Thymus (tissue), 11 donors: ENCODE data around the gene NXPH1. TPM values are rescaled to one million over a fixed set of nuclear protein-coding genes. Genes with fewer than 3 reads are reported as not detected.

ENCODE experiments used
- DNase-seq, 9 donors: peaks; one replicate each; pipeline ENCODE4 v3.0.0-alpha.2; 2013; ENCODE audit warnings: low spot score in 9 of 9, low read depth in 6 of 9, missing footprints in 1 of 9
- H3K27ac ChIP-seq, 2 donors: one replicate each; pipeline ENCODE4 v1.5.1; 2013; ENCODE audit warnings: control low read depth in 1 of 2, low read depth in 1 of 2, low read length in 1 of 2, mild to moderate bottlenecking in 1 of 2, moderate library complexity in 1 of 2
- H3K27me3 ChIP-seq, 2 donors: one replicate each; pipeline ENCODE4 v1.5.1; 2013; ENCODE audit warnings: low read length in 1 of 2; ENCODE audit not compliant: control insufficient read depth in 2 of 2, insufficient read depth in 1 of 2
- H3K36me3 ChIP-seq, 2 donors: one replicate each; pipeline ENCODE4 v1.5.1; 2013; ENCODE audit warnings: low read length in 1 of 2, mild to moderate bottlenecking in 1 of 2, moderate library complexity in 1 of 2; ENCODE audit not compliant: control insufficient read depth in 2 of 2, insufficient read depth in 2 of 2
- H3K4me1 ChIP-seq, 2 donors: one replicate each; pipeline ENCODE4 v1.5.1; 2013; ENCODE audit warnings: low read length in 2 of 2; ENCODE audit not compliant: control insufficient read depth in 2 of 2, insufficient read depth in 2 of 2
- H3K4me3 ChIP-seq, 2 donors: one replicate each; pipeline ENCODE4 v1.5.1; 2013; ENCODE audit warnings: low read length in 2 of 2, control low read depth in 1 of 2, mild to moderate bottlenecking in 1 of 2
- H3K9me3 ChIP-seq, 2 donors: one replicate each; pipeline ENCODE4 v1.5.1; 2013; ENCODE audit warnings: low read length in 1 of 2, mild to moderate bottlenecking in 1 of 2; ENCODE audit not compliant: control insufficient read depth in 2 of 2, insufficient read depth in 1 of 2
- WGBS: extraction: QIAGEN DNeasy Blood & Tissue Kit; methylation state at CpG from one replicate; pipeline ENCODE4 v1.1.7; 2013; 5-methylcytosine and 5-hydroxymethylcytosine counted together
- polyA plus RNA-seq: library from polyadenylated mRNA; stranded (reverse); fragments of 200-250 nt; gene quantifications from one replicate; pipeline ENCODE4 v1.2.3, GENCODE V29; 2013
- total RNA-seq: library from RNA; stranded (reverse); fragments of 120-200 nt; gene quantifications from one replicate; pipeline ENCODE4 v1.2.4, GENCODE V29; 2013
- donor health status: healthy.

Gene NXPH1
- total and polyA plus RNA-seq, 2 donors: 0.05 to 0.07 TPM

DNA sequence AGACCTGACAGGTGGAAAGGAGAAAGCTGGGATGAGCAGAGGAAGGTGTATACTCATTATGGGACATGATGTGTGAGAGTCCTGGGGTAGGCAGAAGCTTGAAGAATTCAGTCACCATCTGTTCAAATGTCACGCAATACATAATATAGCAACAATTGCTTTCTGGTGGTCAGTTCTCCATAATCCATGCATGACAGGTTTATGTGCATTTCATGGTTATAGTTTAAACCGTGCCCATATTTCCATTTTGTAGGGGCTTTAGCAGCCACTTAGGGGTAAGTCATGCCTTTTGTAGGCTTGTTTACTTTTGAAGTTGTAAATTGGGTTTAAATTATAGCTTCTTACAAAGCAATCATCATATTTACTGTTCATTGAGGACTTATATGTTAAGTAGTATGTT, 158.8 kb downstream of the NXPH1 start:
- no peaks in the 10 kb centered on the region for H3K27me3 ChIP-seq
- no peaks in the 10 kb centered on the region for H3K9me3 ChIP-seq
- H3K27ac ChIP-seq: no peak overlapping the region
- no peak for DNase-seq
- 98% methylated on average over 2 of the region's 2 CpGs for WGBS
- no peaks in the 10 kb centered on the region for H3K36me3 ChIP-seq
- H3K4me1 ChIP-seq: no peaks in the 10 kb centered on the region
- H3K4me3 ChIP-seq: no peak overlapping the region

DNA sequence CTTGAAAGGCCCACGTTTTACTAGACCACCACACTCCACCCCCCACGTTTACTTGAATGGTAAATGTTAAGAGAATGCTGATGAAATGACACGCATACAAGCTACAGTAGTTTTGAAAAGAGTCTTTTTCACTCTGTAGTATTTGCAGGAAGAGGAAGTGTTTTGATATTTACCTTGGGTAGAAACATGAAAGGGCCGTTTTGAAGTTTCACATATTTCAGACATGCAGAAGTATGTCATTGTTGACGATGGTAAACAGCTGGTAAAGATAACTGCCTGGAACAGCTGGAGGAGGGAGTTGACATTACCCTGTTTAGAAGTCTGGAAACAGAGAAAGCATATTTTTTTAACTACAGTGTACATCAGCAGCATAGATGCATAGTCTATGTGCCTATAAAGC, 160.7 kb downstream of the NXPH1 start:
- no peaks in the 10 kb centered on the region for H3K9me3 ChIP-seq
- H3K4me1 ChIP-seq: no peaks in the 10 kb centered on the region
- H3K27ac ChIP-seq: no peak overlapping the region
- H3K4me3 ChIP-seq: no peak overlapping the region
- 30% methylated on average over 5 of the region's 5 CpGs for WGBS
- no peaks in the 10 kb centered on the region for H3K27me3 ChIP-seq
- peak in 2 of 9 donors; percentile 0 to 1 for DNase-seq
- H3K36me3 ChIP-seq: no peaks in the 10 kb centered on the region

DNA sequence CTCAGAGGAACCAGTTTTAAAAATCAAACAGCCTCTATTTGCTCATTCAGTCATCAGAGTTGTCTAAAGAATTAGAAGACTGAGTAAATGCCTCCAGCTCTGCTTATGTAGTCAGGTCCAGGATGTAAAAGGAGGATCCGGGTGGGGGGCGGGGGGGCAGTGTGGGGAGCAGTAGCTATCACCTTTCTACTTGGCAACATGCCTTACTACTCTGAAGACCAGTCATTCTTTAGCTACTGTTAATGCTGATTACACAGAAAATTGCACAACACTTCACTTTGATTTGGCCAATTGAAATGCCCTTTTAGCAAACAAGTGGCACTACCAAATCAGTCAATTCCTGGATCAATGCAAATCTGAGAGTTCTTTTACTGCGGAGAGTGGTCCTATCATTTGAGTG, 164.2 kb downstream of the NXPH1 start:
- H3K4me1 ChIP-seq: no peaks in the 10 kb centered on the region
- no peak overlapping the region for H3K4me3 ChIP-seq
- 90% methylated on average over 3 of the region's 3 CpGs for WGBS
- no peaks in the 10 kb centered on the region for H3K27me3 ChIP-seq
- DNase-seq: no peak
- H3K36me3 ChIP-seq: no peaks in the 10 kb centered on the region
- H3K27ac ChIP-seq: no peak overlapping the region
- H3K9me3 ChIP-seq: no peaks in the 10 kb centered on the region

DNA sequence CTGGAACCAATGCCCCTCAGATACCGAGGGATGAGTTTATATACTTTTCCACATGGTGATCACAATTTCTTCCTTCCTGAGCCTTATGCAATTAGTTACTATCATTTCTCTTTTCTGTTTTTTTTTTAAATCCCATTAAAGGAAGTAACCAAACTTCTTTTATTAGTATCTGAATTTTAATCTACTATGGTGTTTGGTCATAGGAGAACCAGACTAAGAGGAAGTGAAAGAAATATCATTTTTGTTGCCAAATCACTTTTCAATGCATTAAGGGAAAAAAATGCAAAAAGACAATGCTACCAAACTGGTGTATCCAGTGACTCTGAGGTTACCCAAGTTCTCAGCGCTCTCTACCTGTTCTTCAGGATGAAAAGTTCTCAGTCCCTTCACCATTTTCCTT, 167.7 kb downstream of the NXPH1 start:
- 94% methylated on average over 2 of the region's 2 CpGs for WGBS
- H3K27me3 ChIP-seq: no peaks in the 10 kb centered on the region
- H3K4me3 ChIP-seq: no peak overlapping the region
- no peaks in the 10 kb centered on the region for H3K9me3 ChIP-seq
- DNase-seq: no peak
- H3K27ac ChIP-seq: no peak overlapping the region
- H3K36me3 ChIP-seq: no peaks in the 10 kb centered on the region
- no peaks in the 10 kb centered on the region for H3K4me1 ChIP-seq

DNA sequence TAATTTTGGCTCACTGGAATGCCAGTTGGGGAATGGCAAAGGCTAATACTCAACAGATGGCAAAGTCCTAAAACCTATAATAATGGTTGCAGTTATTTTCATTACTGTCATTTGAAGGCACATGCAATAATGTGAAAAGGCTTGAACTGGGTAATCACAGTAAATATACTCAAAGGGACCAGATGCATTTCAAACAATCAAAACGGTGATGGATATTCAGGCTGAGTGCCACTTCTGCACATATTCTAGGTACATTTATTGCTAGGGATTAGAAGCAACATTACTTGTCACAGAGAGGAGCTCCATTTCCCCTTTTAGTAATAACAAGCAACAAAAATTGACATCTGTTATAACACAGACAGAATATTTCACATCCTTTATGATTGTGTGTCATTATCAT, 171.8 kb downstream of the NXPH1 start:
- Histone ChIP-seq H3K27ac (no peak overlapping the region), H3K4me3 (no peak overlapping the region), H3K4me1 (no peaks in the 10 kb centered on the region), H3K27me3 (no peaks in the 10 kb centered on the region), H3K9me3 (no peaks in the 10 kb centered on the region), H3K36me3 (no peaks in the 10 kb centered on the region)
- DNase-seq: no peak
- WGBS: 95% methylated on average over 1 of the region's 1 CpG

DNA sequence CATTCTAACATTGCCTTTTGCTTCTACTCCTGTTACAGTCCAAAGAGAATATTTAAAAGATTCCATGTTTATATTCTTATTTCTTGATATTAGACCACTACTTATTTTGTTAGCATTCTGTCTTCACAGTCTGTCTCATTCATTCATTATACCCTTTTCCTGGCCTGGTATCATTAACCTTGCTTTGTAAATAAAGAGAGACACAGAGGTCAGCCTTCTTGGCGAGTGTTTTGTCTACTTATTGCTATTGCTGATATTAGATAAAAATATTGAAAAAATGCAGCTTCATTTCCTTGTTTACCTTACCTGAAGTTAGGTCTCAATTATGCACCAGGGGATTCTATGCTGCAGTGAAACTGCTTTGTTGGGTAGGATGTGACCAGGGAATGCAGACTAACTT, 179.2 kb downstream of the NXPH1 start:
- Histone ChIP-seq H3K4me3 (no peak overlapping the region), H3K27ac (no peak overlapping the region), H3K9me3 (no peaks in the 10 kb centered on the region), H3K36me3 (no peaks in the 10 kb centered on the region), H3K27me3 (no peaks in the 10 kb centered on the region), H3K4me1 (no peaks in the 10 kb centered on the region)
- WGBS: 81% methylated on average over 1 of the region's 1 CpG
- DNase-seq: no peak

DNA sequence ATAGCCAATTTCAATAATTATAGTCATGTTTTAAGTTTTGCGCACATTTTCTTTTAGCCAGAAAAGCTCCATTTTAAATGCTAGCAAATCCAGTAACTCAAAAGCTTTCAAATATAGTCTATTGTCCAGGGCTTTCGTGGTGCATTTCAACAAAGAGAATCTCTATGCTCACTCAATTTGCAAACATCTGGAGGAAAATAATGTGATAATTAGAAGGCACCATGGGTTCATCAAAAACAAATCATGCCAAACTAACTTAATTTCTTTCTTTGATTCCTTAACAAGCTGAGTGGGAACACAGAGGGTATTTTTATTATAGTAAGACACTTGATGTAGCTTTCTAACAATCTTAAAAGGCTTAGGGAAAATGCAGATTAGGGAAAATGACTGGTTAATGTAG, 179.8 kb downstream of the NXPH1 start:
- no peak for DNase-seq
- WGBS: 83% methylated on average over 2 of the region's 2 CpGs

DNA sequence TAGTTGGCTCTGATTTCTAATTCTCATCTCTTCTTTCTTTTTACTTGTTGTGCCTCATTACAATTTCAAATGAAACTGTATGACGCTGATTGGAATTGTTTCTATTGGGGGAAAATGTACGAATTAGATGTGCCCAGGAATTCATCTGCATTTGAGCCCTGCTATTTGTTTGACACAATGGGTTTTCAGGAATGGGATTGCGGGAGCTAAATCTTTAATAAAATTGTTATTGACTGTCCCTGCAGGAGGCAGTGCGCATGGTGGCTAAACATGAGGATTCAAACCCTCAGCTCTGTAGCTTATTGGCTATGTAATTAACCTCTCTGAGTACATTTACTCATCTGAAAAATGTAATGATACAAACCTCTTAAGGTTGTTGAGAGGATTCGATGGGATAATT, 181.6 kb downstream of the NXPH1 start:
- Histone ChIP-seq H3K27me3 (no peaks in the 10 kb centered on the region), H3K36me3 (no peaks in the 10 kb centered on the region), H3K27ac (no peak overlapping the region), H3K4me1 (no peaks in the 10 kb centered on the region), H3K9me3 (no peaks in the 10 kb centered on the region), H3K4me3 (no peak overlapping the region)
- 45% methylated on average over 5 of the region's 5 CpGs for WGBS
- DNase-seq: no peak

More for the DNA sequence above, 179.8 kb downstream of the NXPH1 start:
- Histone ChIP-seq H3K27ac (no peak overlapping the region), H3K9me3 (no peaks in the 10 kb centered on the region), H3K27me3 (no peaks in the 10 kb centered on the region), H3K4me1 (no peaks in the 10 kb centered on the region), H3K4me3 (no peak overlapping the region), H3K36me3 (no peaks in the 10 kb centered on the region)

DNA sequence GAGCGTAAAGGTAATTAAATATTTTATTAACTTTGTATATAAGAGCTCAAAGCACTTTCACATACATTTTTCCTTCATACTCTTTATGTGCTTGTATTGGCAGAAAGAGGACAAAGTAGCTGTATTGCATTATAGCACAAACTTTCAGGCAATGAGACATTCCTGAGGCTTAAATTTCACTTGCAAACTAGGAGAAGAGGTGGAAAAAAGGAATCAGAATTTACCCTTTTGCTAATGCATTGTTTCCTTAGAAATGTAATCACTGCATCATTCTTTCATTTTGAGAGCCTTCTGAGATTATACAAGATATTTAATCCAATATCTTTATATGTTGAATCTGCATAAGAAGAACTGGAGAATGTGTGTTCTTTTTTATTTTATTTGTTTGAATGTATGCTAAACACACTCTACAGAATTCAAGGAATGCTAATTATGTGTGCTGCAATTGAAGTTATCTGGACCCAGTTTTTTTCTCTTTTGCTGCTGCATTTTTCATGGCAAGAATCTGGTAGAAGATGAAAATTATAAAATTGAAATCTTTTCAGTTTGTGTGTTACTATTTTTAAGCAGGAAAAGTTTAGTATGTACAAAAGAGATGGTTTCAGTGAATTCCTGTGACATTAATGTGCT, 185.1 kb downstream of the NXPH1 start:
- Histone ChIP-seq H3K9me3 (no peaks in the 10 kb centered on the region), H3K27me3 (no peaks in the 10 kb centered on the region), H3K4me3 (no peak overlapping the region), H3K36me3 (no peaks in the 10 kb centered on the region), H3K27ac (no peak overlapping the region), H3K4me1 (no peaks in the 10 kb centered on the region)
- DNase-seq: no peak
- 97% methylated on average over 1 of the region's 1 CpG for WGBS

DNA sequence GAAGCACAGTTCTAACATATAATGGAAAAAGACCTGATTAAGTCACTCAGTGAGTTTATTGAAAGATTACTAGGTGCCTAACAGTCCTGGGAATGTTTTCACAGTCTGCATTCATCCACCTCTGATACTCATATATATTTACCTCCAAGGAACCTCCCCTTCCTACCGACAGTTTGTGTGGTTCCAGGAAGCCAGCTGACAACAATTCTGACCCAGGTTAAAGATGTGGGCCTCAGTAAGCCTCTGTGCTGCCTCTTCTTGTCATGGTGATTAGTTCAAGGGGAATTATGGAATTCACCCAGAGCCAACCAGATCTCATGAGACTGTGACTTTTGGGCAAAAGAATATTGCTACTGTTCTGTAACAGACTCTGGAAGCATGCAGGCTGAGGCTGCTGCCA, 186.8 kb downstream of the NXPH1 start:
- Histone ChIP-seq H3K27me3 (no peaks in the 10 kb centered on the region), H3K9me3 (no peaks in the 10 kb centered on the region), H3K4me1 (no peaks in the 10 kb centered on the region), H3K4me3 (no peak overlapping the region), H3K27ac (no peak overlapping the region), H3K36me3 (no peaks in the 10 kb centered on the region)
- WGBS: 59% methylated on average over 1 of the region's 1 CpG
- DNase-seq: no peak
